Adrenal gland (tissue), 12 donors: Measurements from ENCODE around the gene GRAP. TPM values are rescaled to one million over a fixed set of nuclear protein-coding genes. Genes with fewer than 3 reads are reported as not detected.
A peak's percentile ranks its signal among the peaks of the same experiment; 100 is the strongest.

ENCODE experiments used
- DNase-seq, 7 donors: peaks; one replicate each; pipeline ENCODE4 v3.0.0-alpha.2; 2019 to 2020
- H3K27ac ChIP-seq, 5 donors: fragments of 200-600 bp; sonication (generic) in 4 of 5; 1 replicate in 3 of 5; 2 replicates in 2 of 5; pipeline versions ENCODE4 v1.5.1 to v1.8.0; 2016 to 2020; ENCODE audit warnings: mild to moderate bottlenecking in 1 of 5
- H3K27me3 ChIP-seq: fragments of 200-600 bp; 2 replicates; pipeline ENCODE4 v1.8.0; 2021
- H3K36me3 ChIP-seq, 2 donors: fragments of 200-600 bp; replicated peaks in 1 of 2; 1 replicate in 1 of 2; 2 replicates in 1 of 2; pipeline versions ENCODE4 v1.5.1 to v1.8.0; 2018 to 2022
- H3K4me1 ChIP-seq, 2 donors: fragments of 200-600 bp; replicated peaks in 1 of 2; 1 replicate in 1 of 2; 2 replicates in 1 of 2; pipeline versions ENCODE4 v1.5.1 to v1.8.0; 2018 to 2021
- H3K4me3 ChIP-seq, 4 donors: fragments of 200-600 bp; sonication (generic) in 3 of 4; one replicate each; pipeline ENCODE4 v1.5.1; 2016 to 2018
- H3K9me3 ChIP-seq, 3 donors: fragments of 200-600 bp; sonication (generic) in 1 of 3; replicated peaks in 1 of 3; 1 replicate in 2 of 3; 2 replicates in 1 of 3; pipeline versions ENCODE4 v1.5.1 to v1.8.0; 2016 to 2021
- POLR2A ChIP-seq, 2 donors: fragments of 450-650 bp; IDR thresholded peaks; one replicate each; pipeline ENCODE4 v1.6.1; 2017; ENCODE audit warnings: antibody characterized with exemption in 2 of 2, mild to moderate bottlenecking in 2 of 2, moderate library complexity in 1 of 2
- WGBS, 4 donors: extraction: QIAGEN DNeasy Blood & Tissue Kit in 2 of 4; methylation state at CpG; one replicate each; pipeline versions ENCODE4 v1.1.5 to v1.1.7; 2013 to 2017; 5-methylcytosine and 5-hydroxymethylcytosine counted together
- intact Hi-C, 2 donors: fragments of 100-400 bp; cut with DNase I; formaldehyde crosslinking; loops; one replicate each; pipeline versions ENCODE4 v1.14.1 to v1.15.0; 2022 to 2023
- polyA plus RNA-seq, 3 donors: library from polyadenylated mRNA; stranded (reverse); fragments of 200-250 nt in 2 of 3; fragments of 350-450 nt in 1 of 3; fragmentation: Illumina TruSeq in 1 of 3; extraction: RNeasy Lipid Tissue Mini Kit (QIAGEN cat#74804) in 1 of 3; gene quantifications; one replicate each; pipeline ENCODE4 v1.2.3, GENCODE V29; 2013 to 2014
- total RNA-seq, 9 donors: library from RNA; depleted of rRNA in 4 of 9; stranded (reverse); fragments of >200 nt in 4 of 9; fragments of 120-200 nt in 1 of 9; fragmentation: NEBNext Ultra II Directional in 1 of 9; extraction: Animal tissue kit (Norgen Biotek cat#: 25700) in 1 of 9; gene quantifications; one replicate each; pipeline versions ENCODE4 v1.1.0 to v1.2.4, GENCODE V29; 2013 to 2023
- TF ChIP-seq, protein P1 (sequence below), 6 experiments: fragments of 450-650 bp in 4 of 6; fragments of 200-600 bp in 2 of 6; sonication (generic) in 1 of 6; IDR thresholded peaks; 1 replicate in 5 of 6; 2 replicates in 1 of 6; pipeline versions ENCODE4 v1.5.1 to v1.8.0; 2016 to 2021; ENCODE audit warnings: antibody characterized with exemption in 6 of 6, mild to moderate bottlenecking in 2 of 6, moderate library complexity in 1 of 6
- donor health status: healthy with polysubstance abuse.
- donor health status: Bipolar disorder and iron deficiency.
- donor health status: DM: yes; HTN: yes; CAD: no.
- donor health status: DM: no; HTN: no; CAD: no.
- donor health status: DM: no; HTN: no; CAD: no.
- donor health status: DM: yes; HTN: yes; CAD: no.

Gene GRAP
- total and polyA plus RNA-seq, 12 donors: 1.7 to 17.0 (median 7.5) TPM

DNA sequence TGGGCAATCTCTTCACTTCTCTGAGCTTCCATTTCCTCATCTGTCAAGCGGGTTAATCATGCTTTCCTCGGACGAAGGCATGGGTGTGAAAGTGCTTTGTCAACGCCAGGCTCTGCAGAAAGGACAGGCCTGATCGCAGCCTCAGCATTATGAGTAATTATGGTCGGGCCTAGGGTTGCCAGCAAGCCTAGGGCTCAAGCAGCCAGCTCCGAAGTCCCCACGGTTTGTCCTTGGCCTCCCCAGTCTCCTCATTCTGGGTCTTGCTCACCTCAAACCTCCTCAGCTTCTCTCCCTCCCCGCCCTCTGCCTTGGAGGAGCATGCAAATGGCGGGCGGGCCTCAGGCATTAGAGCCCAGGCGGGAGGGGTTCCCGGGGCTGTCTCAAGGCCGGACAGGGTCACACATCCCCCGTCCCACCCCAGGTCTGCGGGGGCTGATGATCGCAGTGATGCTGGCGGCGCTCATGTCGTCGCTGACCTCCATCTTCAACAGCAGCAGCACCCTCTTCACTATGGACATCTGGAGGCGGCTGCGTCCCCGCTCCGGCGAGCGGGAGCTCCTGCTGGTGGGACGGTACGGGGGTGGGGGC, 32.0 kb downstream of the GRAP start:
- peak in 1 of 7 donors; percentile 23 for DNase-seq
- H3K9me3 ChIP-seq: no peaks in the 10 kb centered on the region
- no peaks in the 10 kb centered on the region for H3K4me1 ChIP-seq
- WGBS, 4 donors: 44 to 73% (median 71%) methylated on average over 6 to 29 of the region's 29 CpGs
- TF ChIP-seq, protein P1, sequence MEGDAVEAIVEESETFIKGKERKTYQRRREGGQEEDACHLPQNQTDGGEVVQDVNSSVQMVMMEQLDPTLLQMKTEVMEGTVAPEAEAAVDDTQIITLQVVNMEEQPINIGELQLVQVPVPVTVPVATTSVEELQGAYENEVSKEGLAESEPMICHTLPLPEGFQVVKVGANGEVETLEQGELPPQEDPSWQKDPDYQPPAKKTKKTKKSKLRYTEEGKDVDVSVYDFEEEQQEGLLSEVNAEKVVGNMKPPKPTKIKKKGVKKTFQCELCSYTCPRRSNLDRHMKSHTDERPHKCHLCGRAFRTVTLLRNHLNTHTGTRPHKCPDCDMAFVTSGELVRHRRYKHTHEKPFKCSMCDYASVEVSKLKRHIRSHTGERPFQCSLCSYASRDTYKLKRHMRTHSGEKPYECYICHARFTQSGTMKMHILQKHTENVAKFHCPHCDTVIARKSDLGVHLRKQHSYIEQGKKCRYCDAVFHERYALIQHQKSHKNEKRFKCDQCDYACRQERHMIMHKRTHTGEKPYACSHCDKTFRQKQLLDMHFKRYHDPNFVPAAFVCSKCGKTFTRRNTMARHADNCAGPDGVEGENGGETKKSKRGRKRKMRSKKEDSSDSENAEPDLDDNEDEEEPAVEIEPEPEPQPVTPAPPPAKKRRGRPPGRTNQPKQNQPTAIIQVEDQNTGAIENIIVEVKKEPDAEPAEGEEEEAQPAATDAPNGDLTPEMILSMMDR (IDR thresholded peaks at IDR 0.05): no peak
- TF ChIP-seq POLR2A (IDR thresholded peaks at IDR 0.05): no peak
- no peak overlapping the region for H3K27ac ChIP-seq
- no peak overlapping the region for H3K4me3 ChIP-seq
- no peaks in the 10 kb centered on the region for H3K36me3 ChIP-seq
- intact Hi-C loops: no loop called here
- H3K27me3 ChIP-seq: no peaks in the 10 kb centered on the region

DNA sequence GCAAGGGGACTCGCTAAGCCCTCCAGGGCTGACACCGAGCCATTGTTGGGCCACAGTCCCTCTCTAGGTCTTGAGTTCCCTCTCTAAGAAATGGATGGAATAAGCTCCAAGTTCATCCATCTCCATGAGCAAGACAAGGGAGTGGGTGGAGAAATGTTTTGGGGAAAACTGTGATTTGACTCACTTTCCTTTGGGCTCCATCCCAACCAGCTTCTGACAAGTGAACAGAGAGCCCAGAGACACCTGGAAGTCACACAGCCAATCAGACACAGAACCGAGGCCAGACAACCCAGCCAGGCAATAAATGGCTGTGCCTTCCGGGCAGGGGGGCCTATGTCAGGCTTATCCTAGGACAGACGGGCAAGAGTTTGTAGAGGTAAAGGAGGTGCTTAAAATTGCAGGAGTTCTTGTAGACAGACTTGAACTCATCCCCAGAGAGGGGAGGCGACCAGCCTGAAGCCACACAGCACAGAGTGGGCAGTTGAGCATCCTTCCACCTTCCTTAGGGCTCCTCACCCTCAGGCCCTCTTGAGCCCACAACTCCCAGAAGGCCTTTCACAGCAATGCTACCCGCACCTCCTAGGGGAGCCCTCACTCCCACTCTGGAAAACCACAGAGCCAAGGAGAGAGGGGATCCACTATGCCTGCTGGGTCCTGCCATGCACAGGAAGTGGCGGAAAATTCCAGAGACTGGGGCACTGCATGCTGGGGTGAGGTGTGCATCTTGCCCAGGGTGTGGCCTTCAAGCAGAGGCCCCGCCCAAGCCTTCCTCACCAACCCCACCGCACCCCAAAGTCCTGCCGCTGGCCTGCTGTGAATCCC, 32.7 kb downstream of the GRAP start:
- H3K4me3 ChIP-seq: no peak overlapping the region
- no peak overlapping the region for H3K27ac ChIP-seq
- no peak for TF ChIP-seq POLR2A (IDR thresholded peaks at IDR 0.05)
- TF ChIP-seq, protein P1 (IDR thresholded peaks at IDR 0.05): no peak
- H3K4me1 ChIP-seq: no peaks in the 10 kb centered on the region
- no peaks in the 10 kb centered on the region for H3K9me3 ChIP-seq
- DNase-seq: no peak
- 87 to 96% (median 92%) methylated on average over 6 to 11 of the region's 11 CpGs for WGBS, 4 donors
- H3K36me3 ChIP-seq: no peaks in the 10 kb centered on the region
- intact Hi-C loops: no loop called here
- H3K27me3 ChIP-seq: no peaks in the 10 kb centered on the region

DNA sequence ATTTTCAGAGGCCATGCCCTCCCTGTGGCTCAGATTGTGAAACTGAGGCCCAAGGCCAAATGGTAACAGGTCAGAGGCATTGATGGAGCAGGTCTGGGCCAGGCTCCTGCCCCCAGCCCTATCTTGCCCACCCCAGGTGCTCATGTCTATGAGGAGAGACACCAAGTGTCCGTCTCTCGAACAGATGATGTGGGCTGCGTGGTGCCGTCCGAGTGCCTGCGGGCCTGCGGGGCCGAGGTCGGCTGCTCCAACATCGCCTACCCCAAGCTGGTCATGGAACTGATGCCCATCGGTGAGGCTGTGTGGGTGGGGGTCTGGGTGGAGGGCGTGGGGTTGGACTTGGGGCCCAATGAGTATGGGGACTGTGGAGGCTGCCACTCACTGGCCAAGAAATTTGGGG, 33.5 kb downstream of the GRAP start:
- H3K4me1 ChIP-seq: no peaks in the 10 kb centered on the region
- no peaks in the 10 kb centered on the region for H3K9me3 ChIP-seq
- H3K27me3 ChIP-seq: no peaks in the 10 kb centered on the region
- no peak overlapping the region for H3K4me3 ChIP-seq
- DNase-seq: no peak
- TF ChIP-seq, protein P1 (IDR thresholded peaks at IDR 0.05): no peak
- no peak for TF ChIP-seq POLR2A (IDR thresholded peaks at IDR 0.05)
- H3K27ac ChIP-seq: no peak overlapping the region
- intact Hi-C loops: no loop called here
- 95 to 100% (median 98%) methylated on average over 3 to 12 of the region's 12 CpGs for WGBS, 4 donors
- H3K36me3 ChIP-seq: no peaks in the 10 kb centered on the region

- DNase-seq: no peak
- no peaks in the 10 kb centered on the region for H3K4me1 ChIP-seq
- no peaks in the 10 kb centered on the region for H3K36me3 ChIP-seq
- intact Hi-C loops: no loop called here
- no peaks in the 10 kb centered on the region for H3K27me3 ChIP-seq
- H3K27ac ChIP-seq: no peak overlapping the region
- TF ChIP-seq, protein P1 (IDR thresholded peaks at IDR 0.05): no peak
- no peak for TF ChIP-seq POLR2A (IDR thresholded peaks at IDR 0.05)
- WGBS, 4 donors: 95 to 98% (median 97%) methylated on average over 18 to 22 of the region's 22 CpGs
- no peaks in the 10 kb centered on the region for H3K9me3 ChIP-seq
- no peak overlapping the region for H3K4me3 ChIP-seq
These were observed 34.3 kb downstream of the GRAP start for GRCh38 chr17:19012171-19013080.
